K562 (cell line): Measurements from ENCODE around the gene MED20. TPM values are rescaled to one million over a fixed set of nuclear protein-coding genes. Genes with fewer than 3 reads are reported as not detected.

Experiments used
- CBX5 ChIP-seq: IDR thresholded peaks from 2 replicates; pipeline ENCODE4 v1.6.1; 2014; ENCODE audit warnings: low read depth, borderline replicate concordance
- KHSRP ChIP-seq: fragments of 450-650 bp; IDR thresholded peaks from 2 replicates; pipeline ENCODE4 v1.6.1; 2017
- MEF2D ChIP-seq: conservative IDR thresholded peaks from 2 replicates; pipeline ENCODE4 v1.6.1; 2016; ENCODE audit warnings: low read depth, missing genetic modification characterization, missing compliant biosample characterization
- MGA ChIP-seq: fragments of 450-650 bp; IDR thresholded peaks from 2 replicates; pipeline ENCODE4 v1.6.1; 2016; ENCODE audit warnings: mild to moderate bottlenecking, moderate library complexity
- MTF1 ChIP-seq: fragments of 250-450 bp; sonication (Bioruptor Pico); IDR thresholded peaks from 2 replicates; pipeline ENCODE4 v1.9.0; 2021; ENCODE audit warnings: moderate library complexity, mild to moderate bottlenecking, inconsistent platforms, borderline replicate concordance
- PTTG1 ChIP-seq: fragments of 450-650 bp; IDR thresholded peaks from 2 replicates; pipeline ENCODE4 v1.6.1; 2016; ENCODE audit warnings: low read depth, mild to moderate bottlenecking, missing genetic modification characterization, missing compliant biosample characterization
- RAD21 ChIP-seq, 2 experiments: fragments of 250-450 bp in 1 of 2; fragments of 450-650 bp in 1 of 2; sonication (Bioruptor Pico) in 1 of 2; formaldehyde crosslinking in 1 of 2; IDR thresholded peaks in 1 of 2; conservative IDR thresholded peaks in 1 of 2; 2 replicates each; pipeline versions ENCODE4 v1.4.0 to v1.8.0; 2020 to 2022; ENCODE audit warnings: mild to moderate bottlenecking in 2 of 2, moderate library complexity in 1 of 2
- SNIP1 ChIP-seq: fragments of 450-650 bp; IDR thresholded peaks from 2 replicates; pipeline ENCODE4 v1.7.1; 2017; ENCODE audit warnings: low read depth, mild to moderate bottlenecking
- STAG1 ChIP-seq: sonication (generic); formaldehyde crosslinking; IDR thresholded peaks from 2 replicates; pipeline ENCODE4 v1.5.0; 2020; ENCODE audit warnings: missing genetic modification reagents, borderline replicate concordance
- ZNF197 ChIP-seq: fragments of 200-800 bp; sonication (Bioruptor generic); IDR thresholded peaks from 2 replicates; pipeline ENCODE4 v1.6.1; 2016; ENCODE audit warnings: low read depth, missing genetic modification characterization, missing compliant biosample characterization
- ZNF232 ChIP-seq: sonication (generic); formaldehyde crosslinking; IDR thresholded peaks from 2 replicates; pipeline ENCODE4 v1.8.0; 2022; ENCODE audit warnings: mild to moderate bottlenecking, missing genetic modification reagents
- polyA plus RNA-seq, 8 experiments: library from polyadenylated mRNA; depleted of rRNA in 4 of 8; stranded (reverse) in 5 of 8; unstranded in 3 of 8; fragments of >200 nt; fragmentation: Nextera tagmentation in 2 of 8; fragmentation: Illumina TruSeq in 1 of 8; extraction: Ambion mirVana in 2 of 8; extraction: Trizol in 1 of 8; gene quantifications; 2 replicates each; pipeline versions ENCODE4 v1.2.1 to v1.2.3, GENCODE V29; 2011 to 2014; ENCODE audit warnings: inconsistent platforms in 1 of 8, missing spikeins in 1 of 8
- total RNA-seq, 7 experiments: library from RNA; depleted of rRNA in 6 of 7; stranded (reverse); fragments of >200 nt in 6 of 7; fragmentation: Illumina TruSeq in 2 of 7; extraction: Trizol in 2 of 7; gene quantifications; 2 replicates each; pipeline versions ENCODE4 v1.2.1 to v1.2.3, GENCODE V29; 2011 to 2021; ENCODE audit warnings: low replicate concordance in 1 of 7

The MED20 gene
- total and polyA plus RNA-seq, 9 of the 15 experiments (the other 6 are each of a cell fraction or from before 2014, with no cell fraction given), result 27.3 to 80.9 (median 46.0) TPM

GRCh38 chr6:41895300-41896233, 25.4 kb downstream of the MED20 start, which contains the start of gene USP49 (continued):
- TF ChIP-seq MTF1 (CRISPR knock-in tag), result no peak
- TF ChIP-seq MGA, result peak; percentile 85
- TF ChIP-seq MEF2D (tag), result no peak
- TF ChIP-seq RAD21 (CRISPR knock-in tag; conservative IDR thresholded peaks at IDR 0.05 in 1 of 2, IDR thresholded peaks at IDR 0.05 in 1 of 2), result no peak
- no peak for TF ChIP-seq SNIP1
- TF ChIP-seq STAG1 (CRISPR knock-in tag), result no peak
- no peak for TF ChIP-seq KHSRP
- TF ChIP-seq ZNF232, result no peak
- TF ChIP-seq PTTG1 (tag), result no peak
- no peak for TF ChIP-seq CBX5
- TF ChIP-seq ZNF197 (CRISPR knock-in tag), result no peak
